Nephron (organoid): Measurements from ENCODE around the gene SNRK.

Experiments used
- H3K27ac Mint-ChIP-seq, 3 experiments: 2 replicates each; pipeline ENCODE4 v1.8.0; 2020; ENCODE audit warnings: mixed read lengths in 3 of 3, mild to moderate bottlenecking in 2 of 3, moderate library complexity in 1 of 3
- H3K27me3 Mint-ChIP-seq: 2 replicates; pipeline ENCODE4 v1.8.0; 2021; ENCODE audit warnings: low read depth, mild to moderate bottlenecking, moderate library complexity, mixed read lengths
- H3K36me3 Mint-ChIP-seq: 2 replicates; pipeline ENCODE4 v1.8.0; 2020; ENCODE audit warnings: low read depth, mixed read lengths
- H3K4me1 Mint-ChIP-seq: 2 replicates; pipeline ENCODE4 v1.8.0; 2020; ENCODE audit warnings: mixed read lengths
- H3K4me3 Mint-ChIP-seq, 3 experiments: 2 replicates each; pipeline ENCODE4 v1.8.0; 2020; ENCODE audit warnings: mild to moderate bottlenecking in 3 of 3, mixed read lengths in 3 of 3, moderate library complexity in 2 of 3
- H3K9me3 Mint-ChIP-seq: 2 replicates; pipeline ENCODE4 v1.8.0; 2020; ENCODE audit warnings: mixed read lengths
- TF ChIP-seq, protein P1 (sequence below), 3 experiments: fragments of 200-600 bp; sonication (generic); IDR thresholded peaks; one replicate each; pipeline ENCODE4 v1.5.0; 2021; ENCODE audit warnings: antibody characterized with exemption in 3 of 3; ENCODE audit not compliant: unreplicated experiment in 3 of 3

The SNRK gene

GRCh38 chr3:43286115-43286840 is at the start of gene SNRK:
Gene SNRK (plus strand): TSS chr3:43286540. CDS start chr3:43303204, 16,664 bp downstream.
- Mint-ChIP-seq H3K27ac (peak within 1 kb of the TSS; percentile 92 to 97 (median 96)), H3K4me1 (peaks cover 36% of the 10 kb centered on the region), H3K9me3 (no peaks in the 10 kb centered on the region), H3K4me3 (peak within 1 kb of the TSS; percentile 89 to 98 (median 98)), H3K27me3 (peaks cover 25% of the 10 kb centered on the region), H3K36me3 (peaks cover 9% of the 10 kb centered on the region)
- TF ChIP-seq, protein P1, sequence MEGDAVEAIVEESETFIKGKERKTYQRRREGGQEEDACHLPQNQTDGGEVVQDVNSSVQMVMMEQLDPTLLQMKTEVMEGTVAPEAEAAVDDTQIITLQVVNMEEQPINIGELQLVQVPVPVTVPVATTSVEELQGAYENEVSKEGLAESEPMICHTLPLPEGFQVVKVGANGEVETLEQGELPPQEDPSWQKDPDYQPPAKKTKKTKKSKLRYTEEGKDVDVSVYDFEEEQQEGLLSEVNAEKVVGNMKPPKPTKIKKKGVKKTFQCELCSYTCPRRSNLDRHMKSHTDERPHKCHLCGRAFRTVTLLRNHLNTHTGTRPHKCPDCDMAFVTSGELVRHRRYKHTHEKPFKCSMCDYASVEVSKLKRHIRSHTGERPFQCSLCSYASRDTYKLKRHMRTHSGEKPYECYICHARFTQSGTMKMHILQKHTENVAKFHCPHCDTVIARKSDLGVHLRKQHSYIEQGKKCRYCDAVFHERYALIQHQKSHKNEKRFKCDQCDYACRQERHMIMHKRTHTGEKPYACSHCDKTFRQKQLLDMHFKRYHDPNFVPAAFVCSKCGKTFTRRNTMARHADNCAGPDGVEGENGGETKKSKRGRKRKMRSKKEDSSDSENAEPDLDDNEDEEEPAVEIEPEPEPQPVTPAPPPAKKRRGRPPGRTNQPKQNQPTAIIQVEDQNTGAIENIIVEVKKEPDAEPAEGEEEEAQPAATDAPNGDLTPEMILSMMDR (IDR thresholded peaks at IDR 0.05; ENCODE audit: unreplicated experiment in 3 of 3), result peak in 2 of 3 experiments; percentile 37 to 45

DNA sequence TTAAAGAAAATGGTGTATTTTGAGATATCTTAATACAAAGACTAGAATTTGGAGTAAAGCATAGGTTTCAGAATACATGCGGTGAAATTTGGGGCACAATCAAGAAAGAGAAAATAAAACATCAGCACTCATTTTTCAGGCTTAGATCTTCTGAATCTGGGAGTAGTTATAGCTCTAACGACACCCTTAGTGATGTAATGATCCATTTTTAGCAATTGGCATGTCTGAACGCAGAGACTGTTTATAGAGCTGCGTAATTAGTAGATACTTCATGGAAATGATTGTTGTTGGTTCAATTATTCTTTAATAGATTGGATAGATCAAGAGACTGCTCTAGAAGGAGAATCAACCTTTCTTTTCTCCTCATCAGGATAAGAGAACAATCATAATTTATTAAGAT is 47.5 kb upstream of the SNRK start:
- Mint-ChIP-seq H3K4me3 (no peak overlapping the region), H3K9me3 (peaks cover 6% of the 10 kb centered on the region), H3K27ac (no peak overlapping the region), H3K36me3 (no peaks in the 10 kb centered on the region), H3K27me3 (peaks cover 2% of the 10 kb centered on the region), H3K4me1 (peaks cover under 1% of the 10 kb centered on the region)
- TF ChIP-seq, protein P1 (IDR thresholded peaks at IDR 0.05; ENCODE audit: unreplicated experiment in 3 of 3), result no peak

- TF ChIP-seq, protein P1 (IDR thresholded peaks at IDR 0.05; ENCODE audit: unreplicated experiment in 3 of 3), result no peak
- no peaks in the 10 kb centered on the region for H3K27me3 Mint-ChIP-seq
- no peak overlapping the region for H3K4me3 Mint-ChIP-seq
- no peaks in the 10 kb centered on the region for H3K36me3 Mint-ChIP-seq
- no peaks in the 10 kb centered on the region for H3K4me1 Mint-ChIP-seq
- peaks cover 12% of the 10 kb centered on the region for H3K9me3 Mint-ChIP-seq
- no peak overlapping the region for H3K27ac Mint-ChIP-seq
Measured at GRCh38 chr3:43239755-43240154, 46.6 kb upstream of the SNRK start.

DNA sequence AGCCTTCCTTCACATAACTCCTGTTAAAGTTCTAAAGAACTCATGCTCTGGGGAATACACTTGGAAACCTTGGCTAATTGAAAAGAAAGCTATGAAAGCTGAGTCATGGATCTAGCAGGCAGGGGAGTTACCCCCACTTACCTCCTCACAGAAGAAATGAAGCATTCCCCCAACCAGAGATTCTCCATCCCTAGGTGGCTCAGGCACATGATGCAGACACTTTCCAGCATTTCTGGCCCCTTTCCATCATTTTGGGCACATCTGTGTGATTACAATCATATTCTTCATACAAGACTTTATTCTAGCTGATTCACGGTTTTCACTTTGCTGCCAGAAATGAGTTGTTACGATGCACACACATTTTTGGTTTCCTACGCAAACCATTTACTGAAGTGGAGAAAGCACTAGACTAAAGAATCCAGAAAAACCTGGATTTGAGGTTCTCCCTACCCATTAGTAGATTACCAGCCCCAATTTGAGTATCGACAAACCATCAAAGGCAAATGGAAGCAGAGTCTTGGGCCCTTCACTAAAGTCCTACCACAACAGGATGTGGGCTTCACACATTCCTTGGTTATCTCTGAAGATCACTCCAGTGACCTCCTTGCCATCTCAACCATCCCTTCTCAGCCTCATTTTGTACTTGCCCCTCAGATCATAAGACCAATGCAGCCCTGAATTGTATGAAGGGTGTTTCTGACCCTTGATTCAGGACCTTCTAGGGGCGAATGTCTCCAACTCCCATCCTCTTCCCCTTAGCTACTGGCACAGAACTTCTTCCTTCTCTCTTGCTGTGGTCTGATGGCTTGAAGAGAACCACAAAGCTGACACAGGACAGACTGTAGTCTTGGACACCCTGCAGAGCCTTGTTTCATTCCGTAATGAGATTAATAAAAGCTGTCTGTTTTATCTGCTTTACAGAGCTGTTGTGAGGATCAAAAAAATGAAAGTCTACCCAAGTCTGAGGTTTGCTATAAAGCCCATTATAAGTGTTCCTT is 42.5 kb upstream of the SNRK start:
- H3K9me3 Mint-ChIP-seq, result peaks cover 14% of the 10 kb centered on the region
- no peak overlapping the region for H3K27ac Mint-ChIP-seq
- no peaks in the 10 kb centered on the region for H3K4me1 Mint-ChIP-seq
- H3K27me3 Mint-ChIP-seq, result no peaks in the 10 kb centered on the region
- TF ChIP-seq, protein P1 (IDR thresholded peaks at IDR 0.05; ENCODE audit: unreplicated experiment in 3 of 3), result no peak
- no peaks in the 10 kb centered on the region for H3K36me3 Mint-ChIP-seq
- H3K4me3 Mint-ChIP-seq, result no peak overlapping the region

- H3K9me3 Mint-ChIP-seq, result peaks cover 14% of the 10 kb centered on the region
- H3K27me3 Mint-ChIP-seq, result no peaks in the 10 kb centered on the region
- no peaks in the 10 kb centered on the region for H3K36me3 Mint-ChIP-seq
- H3K4me3 Mint-ChIP-seq, result no peak overlapping the region
- H3K27ac Mint-ChIP-seq, result no peak overlapping the region
- TF ChIP-seq, protein P1 (IDR thresholded peaks at IDR 0.05; ENCODE audit: unreplicated experiment in 3 of 3), result no peak
- H3K4me1 Mint-ChIP-seq, result no peaks in the 10 kb centered on the region
Measured at GRCh38 chr3:43244694-43245093, 41.6 kb upstream of the SNRK start.
